Natural killer cell treated with Interleukin-12 subunit alpha and Interleukin-12 subunit beta and Interleukin-15 and Interleukin-18, amount 100 ng/mL, for 72 hours (primary cell): Measurements from ENCODE around the gene NR3C2. TPM values are rescaled to one million over a fixed set of nuclear protein-coding genes. Genes with fewer than 3 reads are reported as not detected.

ENCODE experiments used
- ATAC-seq, 2 donors: fragments of 150-1000 bp; cut with Tn5 transposase in 1 of 2; sonication (Bioruptor Pico), chemical (Tn5 transposase) in 1 of 2; 2 replicates each; pipeline ENCODE4 v1.10.0; 2021
- DNase-seq: peaks from one replicate; pipeline ENCODE4 v3.0.0; 2022; ENCODE audit warnings: low spot score
- H3K27ac Mint-ChIP-seq, 2 donors: 1 replicate in 1 of 2; 2 replicates in 1 of 2; pipeline ENCODE4 v1.8.0; 2022; ENCODE audit warnings: mixed read lengths in 2 of 2, mild to moderate bottlenecking in 1 of 2, moderate library complexity in 1 of 2
- H3K27me3 Mint-ChIP-seq, 2 donors: 1 replicate in 1 of 2; 2 replicates in 1 of 2; pipeline ENCODE4 v1.8.0; 2022; ENCODE audit warnings: mixed read lengths in 2 of 2
- H3K36me3 Mint-ChIP-seq: one replicate; pipeline ENCODE4 v1.8.0; 2022; ENCODE audit warnings: mixed read lengths
- H3K4me1 Mint-ChIP-seq, 2 donors: 1 replicate in 1 of 2; 2 replicates in 1 of 2; pipeline ENCODE4 v1.8.0; 2022; ENCODE audit warnings: low read depth in 2 of 2, mixed read lengths in 2 of 2, mild to moderate bottlenecking in 1 of 2
- H3K4me3 Mint-ChIP-seq: one replicate; pipeline ENCODE4 v1.8.0; 2022; ENCODE audit warnings: mixed read lengths
- H3K9me3 Mint-ChIP-seq: 2 replicates; pipeline ENCODE4 v1.8.0; 2022; ENCODE audit warnings: mixed read lengths
- total RNA-seq, 2 donors: library from RNA; stranded (reverse); gene quantifications; one replicate each; pipeline ENCODE4 v1.2.3, GENCODE V29; 2022

Gene NR3C2
- total RNA-seq, 2 donors from 2014 or later: 1.5 to 2.4 TPM

DNA sequence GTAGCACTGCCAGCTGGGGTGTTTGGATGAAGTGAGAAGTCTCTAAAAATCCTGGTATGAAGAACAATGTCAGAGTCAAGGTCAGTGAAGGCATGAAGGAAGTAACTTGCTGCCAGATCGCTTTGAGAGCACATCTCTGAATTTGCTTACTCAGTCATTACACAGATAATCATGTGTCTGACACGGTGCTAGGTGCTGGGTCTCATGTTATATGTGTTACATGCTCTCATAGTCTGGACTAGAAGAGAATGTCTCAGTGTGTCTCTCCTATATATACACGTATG is 372.4 kb downstream of the NR3C2 start:
- Mint-ChIP-seq H3K4me1 (no peaks in the 10 kb centered on the region), H3K4me3 (no peak overlapping the region), H3K36me3 (peaks cover 9% of the 10 kb centered on the region), H3K27me3 (no peaks in the 10 kb centered on the region), H3K27ac (no peak overlapping the region), H3K9me3 (peaks cover 3% of the 10 kb centered on the region)
- no peak for ATAC-seq
- no peak for DNase-seq

DNA sequence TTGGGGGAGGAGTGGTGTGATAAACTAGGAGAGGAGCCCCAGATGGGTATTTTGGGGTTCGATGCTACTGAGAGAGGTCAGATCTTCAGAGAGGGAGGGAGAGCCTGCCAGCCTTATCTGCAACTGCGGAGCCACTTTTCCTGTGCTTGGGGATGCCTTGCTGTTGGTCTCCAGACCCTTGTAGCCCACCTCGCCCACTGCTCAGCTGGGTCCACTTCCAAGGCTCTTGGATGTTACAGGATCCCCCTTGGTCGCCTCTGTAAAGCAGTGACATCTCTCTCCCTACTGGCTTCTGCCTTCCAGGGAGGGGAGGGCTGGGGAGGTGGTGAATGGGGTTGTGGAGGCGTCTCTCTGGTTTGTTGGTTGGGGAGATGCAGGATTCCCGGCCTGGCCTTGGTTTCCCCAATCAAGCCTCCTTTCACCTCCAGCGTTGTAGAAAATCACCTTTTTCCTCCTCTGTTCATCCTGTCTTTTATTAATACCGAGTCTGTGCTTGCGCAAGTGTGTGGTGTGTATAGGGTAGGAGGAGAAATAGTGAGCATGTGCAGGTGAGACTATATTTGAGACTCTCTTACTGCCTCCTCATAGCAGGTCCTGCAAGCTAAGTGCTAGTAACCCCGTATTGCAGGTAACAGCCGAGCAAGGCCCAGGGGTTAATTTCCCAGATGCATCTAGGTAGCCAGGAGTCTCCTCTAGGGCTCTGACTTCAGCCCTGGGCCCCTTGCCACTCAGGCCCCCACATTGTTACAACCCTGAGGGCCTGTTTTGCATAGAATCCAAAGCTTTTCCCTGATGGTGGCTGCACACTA is 372.9 kb downstream of the NR3C2 start:
- no peak for ATAC-seq
- peaks cover 6% of the 10 kb centered on the region for H3K36me3 Mint-ChIP-seq

GRCh38 chr4:148068065-148068911 is 373.9 kb downstream of the NR3C2 start:
- Mint-ChIP-seq H3K27me3 (no peaks in the 10 kb centered on the region), H3K4me3 (no peak overlapping the region)

More for the DNA sequence above, 372.9 kb downstream of the NR3C2 start:
- no peak for DNase-seq
- peaks cover 3% of the 10 kb centered on the region for H3K9me3 Mint-ChIP-seq
- H3K4me3 Mint-ChIP-seq: no peak overlapping the region
- no peaks in the 10 kb centered on the region for H3K27me3 Mint-ChIP-seq
- H3K27ac Mint-ChIP-seq: no peak overlapping the region
- H3K4me1 Mint-ChIP-seq: no peaks in the 10 kb centered on the region

GRCh38 chr4:148067301-148067916 is 374.8 kb downstream of the NR3C2 start:
- no peak for DNase-seq
- Mint-ChIP-seq H3K9me3 (no peaks in the 10 kb centered on the region), H3K27me3 (no peaks in the 10 kb centered on the region), H3K36me3 (no peaks in the 10 kb centered on the region), H3K4me1 (no peaks in the 10 kb centered on the region), H3K27ac (no peak overlapping the region), H3K4me3 (no peak overlapping the region)
- no peak for ATAC-seq

More at GRCh38 chr4:148068065-148068911, 373.9 kb downstream of the NR3C2 start:
- no peaks in the 10 kb centered on the region for H3K36me3 Mint-ChIP-seq
- ATAC-seq (no peak), DNase-seq (no peak)
- H3K4me1 Mint-ChIP-seq: no peaks in the 10 kb centered on the region
- no peak overlapping the region for H3K27ac Mint-ChIP-seq
- H3K9me3 Mint-ChIP-seq: no peaks in the 10 kb centered on the region

DNA sequence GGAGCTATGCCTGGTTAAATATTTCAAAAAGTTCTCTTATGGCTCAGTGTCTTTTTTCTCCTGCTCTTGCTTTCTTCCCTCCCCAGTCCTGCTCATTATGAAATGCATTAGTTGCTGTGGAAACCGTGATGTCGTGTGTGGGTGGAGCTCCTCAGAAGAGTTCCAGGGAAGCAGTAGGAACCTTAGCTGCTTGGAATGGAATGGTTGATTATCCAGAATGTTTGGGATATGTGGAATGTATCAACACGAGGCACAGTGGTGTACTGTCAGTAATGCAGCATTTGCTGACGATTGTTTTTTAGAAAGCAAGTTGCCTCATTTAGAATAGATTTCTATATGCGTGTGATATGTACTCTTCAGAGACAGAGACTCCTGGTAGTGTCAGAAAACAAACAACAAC is 377.1 kb downstream of the NR3C2 start:
- H3K4me1 Mint-ChIP-seq: peaks cover 6 to 13% of the 10 kb centered on the region in 2 donors
- no peaks in the 10 kb centered on the region for H3K36me3 Mint-ChIP-seq
- H3K27me3 Mint-ChIP-seq: no peaks in the 10 kb centered on the region
- DNase-seq (no peak), ATAC-seq (no peak)
- no peak overlapping the region for H3K27ac Mint-ChIP-seq
- H3K9me3 Mint-ChIP-seq: no peaks in the 10 kb centered on the region
- no peak overlapping the region for H3K4me3 Mint-ChIP-seq

- ATAC-seq (no peak), DNase-seq (no peak)
- Mint-ChIP-seq H3K27me3 (no peaks in the 10 kb centered on the region), H3K4me3 (no peak overlapping the region), H3K36me3 (no peaks in the 10 kb centered on the region), H3K9me3 (no peaks in the 10 kb centered on the region), H3K4me1 (peaks cover 10 to 17% of the 10 kb centered on the region in 2 donors), H3K27ac (no peak overlapping the region)
Measured at GRCh38 chr4:148064451-148064850, 377.8 kb downstream of the NR3C2 start.

DNA sequence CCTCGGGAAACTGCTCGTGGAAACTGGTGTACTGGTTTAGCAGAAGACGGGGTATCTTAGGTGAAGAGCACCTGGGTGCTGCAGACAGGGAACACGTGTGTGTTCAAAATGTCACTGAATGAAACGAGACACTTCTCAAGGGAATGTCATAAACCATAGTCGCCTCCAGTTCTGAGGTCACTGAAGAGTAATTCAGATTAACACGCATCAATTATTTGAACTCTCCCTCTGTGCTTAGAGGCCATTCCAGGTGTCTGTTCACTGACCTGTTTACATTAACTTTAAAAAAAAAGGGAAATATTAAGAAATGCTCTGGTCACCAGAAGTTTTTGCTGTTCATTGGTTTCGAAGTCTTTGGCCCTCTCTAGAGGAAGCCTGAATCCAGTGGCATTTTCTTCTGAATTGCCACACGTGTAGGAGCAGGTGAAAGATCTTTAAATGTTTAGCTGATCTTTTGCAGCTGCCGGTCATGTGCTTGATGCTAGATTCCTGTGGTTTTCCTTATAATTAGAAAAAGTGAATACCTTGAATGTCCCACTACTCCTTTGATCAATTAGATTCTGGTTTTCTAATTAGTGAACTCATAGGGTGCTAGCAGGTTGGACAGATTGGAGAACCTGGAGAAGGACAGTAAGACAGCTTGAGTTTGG is 379.8 kb downstream of the NR3C2 start:
- no peaks in the 10 kb centered on the region for H3K36me3 Mint-ChIP-seq
- DNase-seq: no peak
- peaks cover 25 to 33% of the 10 kb centered on the region in 2 donors for H3K4me1 Mint-ChIP-seq
- no peak overlapping the region for H3K4me3 Mint-ChIP-seq
- ATAC-seq: no peak
- H3K27me3 Mint-ChIP-seq: no peaks in the 10 kb centered on the region
- no peak overlapping the region for H3K27ac Mint-ChIP-seq
- H3K9me3 Mint-ChIP-seq: no peaks in the 10 kb centered on the region

DNA sequence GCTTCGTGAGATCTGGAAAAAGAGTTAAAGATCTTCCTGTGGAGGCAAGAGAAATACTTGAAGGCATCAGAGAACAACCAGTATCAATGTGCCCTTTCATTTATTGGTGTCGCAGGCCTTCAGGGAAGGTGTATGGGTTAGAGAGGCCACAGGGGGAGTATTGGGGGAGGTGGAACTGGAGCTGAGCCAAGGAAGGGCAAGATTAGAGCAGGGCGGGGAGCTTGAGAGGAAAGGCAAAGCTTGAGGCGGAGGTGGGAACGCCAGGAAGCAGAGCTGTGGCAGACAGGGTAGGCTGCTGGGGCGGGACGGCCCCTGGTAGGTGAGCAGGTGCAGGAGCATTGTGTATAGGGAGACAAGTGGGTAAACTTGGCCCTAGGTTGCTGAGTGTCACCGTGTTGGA is 380.4 kb downstream of the NR3C2 start:
- H3K4me3 Mint-ChIP-seq: no peak overlapping the region
- no peaks in the 10 kb centered on the region for H3K27me3 Mint-ChIP-seq
- DNase-seq (no peak), ATAC-seq (no peak)
- H3K9me3 Mint-ChIP-seq: no peaks in the 10 kb centered on the region
- H3K4me1 Mint-ChIP-seq: peaks cover 32 to 39% of the 10 kb centered on the region in 2 donors
- no peaks in the 10 kb centered on the region for H3K36me3 Mint-ChIP-seq
- peak overlapping the region in 1 of 2 donors; percentile 54 for H3K27ac Mint-ChIP-seq

- no peak for ATAC-seq
- no peaks in the 10 kb centered on the region for H3K9me3 Mint-ChIP-seq
- peak overlapping the region; percentile 66 for H3K4me3 Mint-ChIP-seq
- DNase-seq: no peak
- H3K4me1 Mint-ChIP-seq: peaks cover 37 to 44% of the 10 kb centered on the region in 2 donors
- H3K27me3 Mint-ChIP-seq: no peaks in the 10 kb centered on the region
- H3K27ac Mint-ChIP-seq: peak overlapping the region in 1 of 2 donors; percentile 54
- H3K36me3 Mint-ChIP-seq: no peaks in the 10 kb centered on the region
Measured at GRCh38 chr4:148061141-148061481, 381.1 kb downstream of the NR3C2 start.

DNA sequence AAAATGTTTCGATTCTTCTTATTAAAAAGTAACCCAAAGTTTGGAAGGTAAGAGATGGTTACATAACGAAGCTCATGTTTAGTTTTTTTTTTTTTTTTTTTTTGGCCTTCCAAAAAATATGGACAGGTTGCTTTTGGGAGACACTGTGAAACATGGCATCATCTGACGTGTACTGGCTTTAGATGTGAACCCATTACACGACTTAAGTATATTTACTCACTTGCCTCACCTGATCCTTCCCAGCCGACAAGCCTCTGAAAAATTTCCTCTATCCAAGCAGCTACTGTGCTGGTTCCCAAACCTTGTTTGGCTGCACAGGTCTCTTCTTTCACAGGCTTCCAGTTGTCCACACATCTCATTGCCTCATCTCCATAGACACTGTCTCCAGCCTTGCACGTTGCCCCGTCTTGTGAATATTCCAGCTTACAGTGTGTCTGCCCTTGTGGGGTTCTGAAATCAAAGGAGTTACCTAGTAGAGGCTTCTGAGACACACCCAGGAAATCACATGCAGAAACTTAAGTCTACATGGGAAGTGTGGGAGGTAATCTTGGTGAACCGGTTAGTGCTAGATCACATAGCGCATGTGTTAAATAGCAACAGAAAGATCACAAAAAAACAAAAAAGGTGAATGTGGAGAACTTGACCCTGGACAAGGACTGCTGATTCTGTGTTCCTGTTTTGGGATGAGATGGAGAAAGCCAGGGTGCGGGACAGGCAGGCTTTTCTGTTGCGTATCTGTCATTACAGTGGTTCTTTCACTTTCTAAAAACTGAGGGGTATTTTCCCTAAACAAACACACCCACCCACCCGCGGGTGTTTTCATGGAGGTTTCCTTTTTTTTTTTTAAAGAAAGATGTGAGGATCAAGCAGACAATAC is 381.7 kb downstream of the NR3C2 start:
- Mint-ChIP-seq H3K9me3 (no peaks in the 10 kb centered on the region), H3K27me3 (no peaks in the 10 kb centered on the region), H3K27ac (peak overlapping the region in 1 of 2 donors; percentile 54), H3K36me3 (no peaks in the 10 kb centered on the region), H3K4me3 (peak overlapping the region; percentile 66), H3K4me1 (peaks cover 41 to 48% of the 10 kb centered on the region in 2 donors)
- DNase-seq (no peak), ATAC-seq (no peak)

DNA sequence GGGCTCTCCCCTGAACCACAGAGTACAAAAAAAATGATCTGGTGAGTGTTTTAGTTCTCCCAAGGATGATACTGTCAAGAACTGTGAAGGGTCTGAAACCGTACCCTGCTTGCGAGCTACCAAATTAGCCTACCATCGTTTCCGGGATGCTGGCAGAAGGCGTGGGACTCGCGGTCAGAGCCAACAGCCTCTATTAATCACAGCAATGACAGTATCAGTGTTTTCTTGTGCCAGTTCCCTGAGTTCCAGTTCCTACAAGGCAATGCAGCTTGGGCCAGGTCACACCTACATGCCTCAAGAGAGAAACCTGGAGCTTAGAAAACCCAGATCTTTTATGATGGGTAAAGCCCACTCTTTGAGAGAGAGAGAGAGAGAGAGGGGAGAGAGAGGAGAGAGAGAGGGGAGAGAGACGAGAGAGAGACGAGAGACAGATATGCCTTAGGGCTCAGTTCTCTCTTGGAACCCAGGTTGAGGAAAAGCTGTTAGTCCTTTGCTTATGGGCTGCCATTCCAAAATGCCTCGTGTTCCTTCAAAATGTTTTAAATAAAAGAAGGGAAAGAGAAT is 382.5 kb downstream of the NR3C2 start:
- H3K27ac Mint-ChIP-seq: peak overlapping the region; percentile 37 to 77
- H3K36me3 Mint-ChIP-seq: no peaks in the 10 kb centered on the region
- no peaks in the 10 kb centered on the region for H3K9me3 Mint-ChIP-seq
- DNase-seq (no peak), ATAC-seq (peak in 1 of 2 donors; percentile 56)
- H3K4me3 Mint-ChIP-seq: peak overlapping the region; percentile 46
- peaks cover 41 to 48% of the 10 kb centered on the region in 2 donors for H3K4me1 Mint-ChIP-seq
- H3K27me3 Mint-ChIP-seq: no peaks in the 10 kb centered on the region

GRCh38 chr4:148057984-148058859 is 384.0 kb downstream of the NR3C2 start:
- no peaks in the 10 kb centered on the region for H3K36me3 Mint-ChIP-seq

More at GRCh38 chr4:148057984-148058859, 384.0 kb downstream of the NR3C2 start:
- Mint-ChIP-seq H3K9me3 (no peaks in the 10 kb centered on the region), H3K4me3 (no peak overlapping the region), H3K4me1 (peaks cover 49 to 60% of the 10 kb centered on the region in 2 donors), H3K27me3 (no peaks in the 10 kb centered on the region), H3K27ac (peak overlapping the region in 1 of 2 donors; percentile 77)
- DNase-seq (no peak), ATAC-seq (no peak)
